HG02885 (cell line): ENCODE data around the gene ANXA5.
"Not testable (repeated sequence)": the region's sequence is repeated elsewhere in the genome, so short reads cannot be mapped to it uniquely, and the experiment has no call there.

Experiments
- ATAC-seq: cut with Tn5 transposase; IDR thresholded peaks from one replicate; pipeline ENCODE4 v1.9.1; 2021; ENCODE audit warnings: mild to moderate bottlenecking; ENCODE audit not compliant: unreplicated experiment, poor library complexity

ANXA5 gene

GRCh38 chr4:121680571-121680970 is 16.2 kb downstream of the ANXA5 start:
- no peak for ATAC-seq

GRCh38 chr4:121679951-121680350 is 16.8 kb downstream of the ANXA5 start:
- no peak for ATAC-seq

GRCh38 chr4:121679267-121679666 is 17.5 kb downstream of the ANXA5 start:
- ATAC-seq = no peak

GRCh38 chr4:121677524-121677923 is 19.3 kb downstream of the ANXA5 start:
- no peak for ATAC-seq

- no peak for ATAC-seq
Measured at GRCh38 chr4:121676345-121677075, 20.3 kb downstream of the ANXA5 start.

GRCh38 chr4:121675715-121676114 is 21.1 kb downstream of the ANXA5 start:
- ATAC-seq = no peak

- no peak for ATAC-seq
Measured at GRCh38 chr4:121674696-121675095, 22.1 kb downstream of the ANXA5 start.

GRCh38 chr4:121674191-121674590 is 22.6 kb downstream of the ANXA5 start:
- ATAC-seq = no peak

GRCh38 chr4:121669163-121669550 is 27.6 kb downstream of the ANXA5 start:
- ATAC-seq = no peak

- no peak for ATAC-seq
Measured at GRCh38 chr4:121668368-121669162, 28.2 kb downstream of the ANXA5 start.

GRCh38 chr4:121666091-121666679 is 30.6 kb downstream of the ANXA5 start:
- no peak for ATAC-seq

- ATAC-seq = no peak
Measured at GRCh38 chr4:121665371-121665770, 31.4 kb downstream of the ANXA5 start.

GRCh38 chr4:121662225-121662624 is 34.6 kb downstream of the ANXA5 start:
- ATAC-seq = no peak

- ATAC-seq = not testable (repeated sequence)
Measured at GRCh38 chr4:121660175-121660933, 36.4 kb downstream of the ANXA5 start.

GRCh38 chr4:121658125-121658524 is 38.7 kb downstream of the ANXA5 start:
- no peak for ATAC-seq

- peak; percentile 61 for ATAC-seq
Measured at GRCh38 chr4:121656269-121656641, 40.5 kb downstream of the ANXA5 start.

GRCh38 chr4:121655320-121656268 is 41.2 kb downstream of the ANXA5 start:
- peak; percentile 13 for ATAC-seq

- ATAC-seq = peak; percentile 90
Measured at GRCh38 chr4:121654738-121655137, 42.0 kb downstream of the ANXA5 start.

- no peak for ATAC-seq
Measured at GRCh38 chr4:121653986-121654385, 42.8 kb downstream of the ANXA5 start.

- no peak for ATAC-seq
Measured at GRCh38 chr4:121653214-121653613, 43.6 kb downstream of the ANXA5 start.
